GM18858 (cell line): ENCODE data around the gene MBNL3.

Experiments
- ATAC-seq: cut with Tn5 transposase; IDR thresholded peaks from one replicate; pipeline ENCODE4 v1.9.1; 2021; ENCODE audit not compliant: unreplicated experiment

MBNL3 gene

DNA sequence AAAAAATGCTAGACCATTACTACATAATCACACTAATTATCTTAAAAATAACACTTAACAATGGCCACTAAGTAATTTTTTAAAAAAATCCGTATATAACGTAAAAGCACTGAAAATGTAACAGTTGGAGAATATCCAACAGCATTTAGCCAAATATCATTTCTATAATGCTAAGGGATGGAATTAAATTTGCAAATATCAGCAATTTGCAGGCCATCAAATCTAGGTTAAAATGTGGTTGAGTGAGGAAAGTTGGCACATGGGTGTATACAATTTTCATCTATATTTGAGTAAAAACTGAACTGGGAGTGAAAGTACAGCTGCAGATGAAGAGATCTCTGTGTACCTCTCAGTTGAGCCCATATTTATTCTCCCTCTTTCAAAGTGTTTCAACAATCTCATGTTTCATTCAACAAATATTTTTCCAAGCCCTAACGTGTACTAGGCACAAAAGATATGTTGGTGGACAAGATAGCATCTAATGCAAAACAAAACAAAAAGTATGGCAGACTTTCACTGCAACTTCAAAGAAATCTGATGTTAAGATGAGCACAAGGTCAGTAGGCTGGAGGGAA, 63.0 kb downstream of the MBNL3 start:
- ATAC-seq: peak; percentile 54

DNA sequence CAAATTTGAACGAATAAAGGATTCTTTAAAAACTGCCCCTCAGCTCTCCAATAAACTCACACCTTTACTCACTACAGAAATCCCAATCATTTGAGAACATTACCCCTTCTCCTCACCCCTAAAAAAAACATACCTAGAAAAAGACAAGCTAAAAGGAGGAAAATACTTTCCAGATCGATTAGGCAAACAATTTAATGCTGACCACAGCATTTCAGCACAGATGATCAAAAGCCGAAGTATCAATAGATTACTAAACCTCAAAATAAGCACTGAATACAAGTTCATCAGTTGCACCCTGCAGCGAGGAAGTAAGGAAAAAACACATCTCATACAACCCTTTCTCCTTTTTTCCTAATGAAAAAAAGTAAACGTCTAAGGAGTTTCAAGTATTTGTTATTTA, 65.5 kb downstream of the MBNL3 start:
- ATAC-seq: no peak

DNA sequence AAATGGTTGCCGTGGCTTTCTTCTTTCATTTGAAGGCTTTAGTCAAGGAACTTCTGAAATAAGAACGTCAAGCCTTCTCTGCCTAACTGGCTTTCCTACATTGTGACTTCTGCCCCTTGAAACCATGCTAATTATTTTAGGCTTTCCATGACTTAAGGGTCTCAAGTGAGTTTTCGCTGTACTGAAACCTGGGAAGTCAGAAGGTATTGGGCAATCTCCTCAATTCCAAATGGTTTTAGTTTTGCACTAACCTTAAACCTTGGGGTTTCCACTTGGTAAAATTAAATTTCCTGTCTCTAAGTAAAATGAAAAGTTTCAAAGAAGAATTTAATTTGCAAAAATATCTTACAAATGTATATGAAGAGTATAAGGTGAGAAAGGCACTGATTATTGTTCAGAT, 73.8 kb downstream of the MBNL3 start:
- ATAC-seq: no peak

DNA sequence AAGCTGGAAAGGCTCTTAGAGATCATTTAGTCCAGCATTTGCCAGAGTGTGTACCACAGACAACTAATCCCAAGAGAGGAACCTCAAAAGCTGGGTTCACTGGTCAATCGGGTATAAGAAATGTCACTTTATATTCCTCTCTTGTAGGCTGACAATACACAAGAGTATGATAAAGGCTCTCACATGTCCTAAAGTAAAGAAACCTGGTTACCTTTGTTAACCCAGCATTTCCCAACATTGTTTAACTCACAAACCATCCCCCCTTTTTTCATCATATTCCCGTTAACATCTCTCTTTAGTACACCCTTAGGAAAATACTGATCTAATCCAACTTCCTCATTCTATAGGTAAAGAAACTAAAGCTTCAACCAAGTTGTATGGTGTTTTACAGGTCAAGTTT, 74.4 kb downstream of the MBNL3 start:
- ATAC-seq: no peak

DNA sequence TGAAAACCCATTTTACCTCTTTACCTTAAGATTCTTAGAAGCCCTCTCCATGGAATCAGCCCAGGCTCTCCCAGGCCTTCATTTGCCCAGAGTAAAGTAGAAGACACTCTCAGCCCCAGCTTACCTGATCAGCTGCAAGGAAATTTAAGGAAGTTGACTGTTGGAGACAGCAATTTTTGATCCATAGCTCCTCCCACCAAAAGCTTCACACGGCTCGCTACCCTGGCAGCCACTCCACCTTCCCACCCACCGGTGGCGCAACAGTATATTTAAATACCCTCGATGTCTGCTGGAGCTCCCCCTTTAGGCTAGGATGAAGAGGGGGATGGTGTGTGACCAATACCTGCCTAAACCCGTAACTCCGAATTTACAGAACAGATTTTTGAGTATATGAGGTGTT, 75.4 kb downstream of the MBNL3 start:
- no peak for ATAC-seq

DNA sequence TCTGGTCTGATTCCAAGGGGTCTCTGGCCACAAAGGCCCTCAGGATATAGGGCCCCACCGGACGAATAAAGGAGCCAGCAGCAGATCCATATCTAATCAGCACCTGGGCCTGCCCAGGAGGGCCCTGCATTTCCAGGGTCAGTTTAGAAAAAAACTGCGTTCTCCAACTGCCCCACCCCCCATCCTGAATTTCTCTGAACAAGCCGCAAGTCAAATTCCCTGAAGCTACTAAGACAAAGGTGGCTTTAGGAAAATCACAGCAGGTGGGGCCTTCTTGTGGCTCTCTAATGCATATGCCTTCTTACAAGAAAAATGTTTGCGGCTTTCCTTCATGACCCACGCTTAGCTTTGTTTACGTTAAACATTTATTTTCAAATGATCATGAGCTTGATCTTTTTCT, 76.6 kb downstream of the MBNL3 start:
- ATAC-seq: no peak

DNA sequence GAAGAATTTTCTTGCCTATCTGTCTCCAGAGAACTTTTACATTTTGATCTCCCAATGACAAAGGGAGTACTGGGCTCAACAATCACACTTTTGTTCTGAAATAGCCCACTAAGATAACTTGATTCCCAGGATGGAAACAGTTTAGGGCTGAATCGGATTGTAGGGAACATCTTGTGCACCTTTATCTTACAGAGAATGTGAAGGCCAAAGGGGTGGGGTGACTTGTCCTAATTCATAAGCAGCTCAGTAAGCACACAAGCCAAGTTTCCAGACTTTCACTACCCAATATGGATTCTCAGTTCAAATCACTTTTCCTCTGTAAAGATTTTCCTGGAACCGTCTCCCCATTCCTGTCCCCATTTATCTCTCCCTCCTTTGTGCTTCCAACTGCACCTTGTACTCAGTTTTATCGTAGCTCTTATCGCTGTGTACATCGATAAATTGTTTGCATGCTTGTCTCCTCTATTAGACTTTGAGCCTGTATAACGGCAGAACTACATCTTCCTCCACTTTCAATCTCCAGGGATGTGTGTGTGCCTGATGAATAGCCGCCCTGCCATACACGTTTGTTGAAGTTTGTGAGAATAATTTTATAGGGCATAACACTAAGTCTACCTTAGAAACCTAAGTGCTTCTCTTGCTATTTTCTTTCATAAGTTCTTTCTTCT, 77.4 kb downstream of the MBNL3 start:
- no peak for ATAC-seq

DNA sequence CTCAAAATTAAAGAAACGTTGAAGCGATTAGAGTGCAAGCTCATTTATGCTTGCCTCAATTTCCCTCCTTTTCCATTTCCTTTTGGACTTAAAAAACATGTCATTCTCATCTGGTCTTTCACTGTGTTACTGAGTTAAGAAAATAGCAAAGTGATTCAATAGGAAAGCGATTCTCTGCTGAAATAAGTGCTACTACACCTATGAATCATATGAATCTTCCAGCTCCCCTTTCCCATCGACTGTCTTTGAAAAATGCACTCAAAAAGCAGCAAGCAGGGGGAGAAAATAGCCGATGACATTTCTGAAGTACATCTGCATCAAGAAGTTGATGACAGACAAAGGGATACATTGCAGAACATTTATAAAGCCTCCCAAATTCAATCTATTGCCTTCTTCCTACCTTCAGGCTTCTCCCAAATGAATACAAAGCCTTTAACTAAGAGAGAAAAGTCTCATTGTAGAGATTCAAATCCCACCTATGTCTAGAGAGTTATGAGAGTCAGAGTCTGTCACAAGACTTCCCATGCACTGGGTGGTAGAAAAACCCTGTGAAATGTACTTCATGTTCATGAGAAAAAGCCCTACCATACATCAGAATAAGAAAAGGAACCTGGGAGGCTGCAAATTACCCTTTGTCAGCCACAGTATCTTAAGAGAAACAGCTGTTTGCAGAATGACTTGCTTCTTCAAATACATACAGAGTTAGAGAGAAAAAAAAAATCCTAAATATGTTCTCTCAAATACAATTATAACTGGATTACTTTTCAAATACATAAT, 78.9 kb downstream of the MBNL3 start:
- ATAC-seq: no peak

DNA sequence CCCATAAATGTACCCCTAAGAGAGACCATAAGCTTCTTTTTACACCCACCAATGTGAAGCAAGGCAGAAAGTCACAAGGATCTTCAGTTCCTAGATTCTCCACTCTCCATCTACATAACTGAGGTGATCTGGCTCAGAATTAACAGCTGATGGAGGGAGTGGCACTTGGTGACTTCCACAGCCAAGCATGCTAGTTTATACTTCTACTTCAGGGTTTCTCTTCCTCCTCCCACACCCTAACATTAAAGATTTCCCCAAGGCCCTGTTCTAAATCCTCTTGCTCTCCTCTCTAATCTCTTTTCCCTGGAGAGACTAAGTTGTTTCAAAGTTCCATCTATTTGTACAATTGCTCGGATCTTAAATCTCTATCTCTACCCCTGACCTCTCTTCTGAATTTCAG, 81.1 kb downstream of the MBNL3 start:
- ATAC-seq: no peak

DNA sequence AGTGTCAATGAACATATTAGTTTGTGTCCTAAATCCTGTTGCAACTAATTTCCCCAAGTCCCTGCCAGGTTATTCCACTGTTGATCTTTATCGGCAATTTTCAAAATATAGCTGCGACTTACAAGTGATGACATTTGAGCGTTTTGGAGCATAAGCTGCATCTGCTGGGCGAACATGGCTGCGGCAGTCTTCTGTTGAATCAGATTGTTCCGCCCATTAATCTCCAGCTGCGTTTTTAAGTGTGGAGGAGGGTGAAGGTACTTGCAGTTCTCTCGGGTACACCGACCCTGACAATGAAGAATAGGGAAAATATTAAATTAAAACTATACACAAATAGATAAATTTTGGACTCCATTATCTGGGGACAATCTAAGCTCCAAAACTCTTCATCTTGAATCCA, 82.7 kb downstream of the MBNL3 start:
- no peak for ATAC-seq

DNA sequence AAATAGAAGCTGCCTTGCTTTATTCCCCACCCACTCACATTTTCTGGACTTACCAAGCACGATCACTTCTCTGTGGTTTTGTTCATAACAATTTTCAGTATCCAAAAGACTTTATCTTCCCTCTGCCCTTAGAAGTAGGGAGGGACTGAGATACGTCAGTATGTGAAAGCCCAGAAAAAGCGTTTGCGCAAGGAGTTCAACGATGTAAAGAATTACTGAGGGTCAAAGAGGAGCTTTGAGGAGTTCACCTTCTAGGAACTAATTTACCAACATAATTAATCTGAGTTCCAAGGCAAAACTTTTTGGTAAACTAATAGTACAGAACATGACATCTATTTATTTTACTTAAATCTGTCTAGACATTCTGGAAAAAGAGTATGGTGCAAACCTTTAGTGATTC, 84.6 kb downstream of the MBNL3 start:
- no peak for ATAC-seq

DNA sequence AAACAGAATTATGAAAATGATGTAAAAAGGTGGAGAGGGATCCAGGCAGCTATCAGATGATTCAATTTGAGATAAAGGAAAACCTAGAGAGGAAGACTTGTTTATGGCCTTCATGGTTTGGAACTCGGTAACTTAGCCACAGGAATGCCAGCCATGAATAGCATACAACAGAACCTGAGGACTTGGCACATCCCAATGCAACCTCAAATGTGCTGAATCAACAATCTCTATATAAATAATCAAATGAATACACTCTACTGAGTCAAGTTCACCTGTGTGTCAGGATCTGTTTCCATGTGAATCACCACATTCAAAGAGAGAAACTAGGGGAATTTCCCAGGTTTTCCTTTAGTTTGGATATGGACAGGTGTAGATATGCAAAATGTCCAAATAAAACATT, 86.9 kb downstream of the MBNL3 start:
- no peak for ATAC-seq

DNA sequence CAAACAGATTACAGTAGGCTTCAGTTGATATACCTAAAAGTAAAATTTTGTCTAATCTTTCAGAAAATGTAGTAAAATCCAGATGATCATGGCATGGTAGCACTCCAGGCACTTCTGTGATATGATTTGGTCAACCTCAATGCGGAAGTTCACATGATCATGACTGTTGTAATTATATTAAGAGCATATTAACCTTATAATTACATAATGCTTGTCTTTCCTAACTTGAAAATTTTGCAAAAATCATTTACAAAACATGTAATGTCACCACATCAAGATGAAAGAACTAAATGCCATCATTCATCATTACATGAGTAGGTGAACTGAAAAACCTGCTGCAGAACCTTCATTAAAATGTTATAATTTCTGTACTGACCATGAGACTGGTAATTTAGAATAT, 88.1 kb downstream of the MBNL3 start:
- ATAC-seq: no peak

DNA sequence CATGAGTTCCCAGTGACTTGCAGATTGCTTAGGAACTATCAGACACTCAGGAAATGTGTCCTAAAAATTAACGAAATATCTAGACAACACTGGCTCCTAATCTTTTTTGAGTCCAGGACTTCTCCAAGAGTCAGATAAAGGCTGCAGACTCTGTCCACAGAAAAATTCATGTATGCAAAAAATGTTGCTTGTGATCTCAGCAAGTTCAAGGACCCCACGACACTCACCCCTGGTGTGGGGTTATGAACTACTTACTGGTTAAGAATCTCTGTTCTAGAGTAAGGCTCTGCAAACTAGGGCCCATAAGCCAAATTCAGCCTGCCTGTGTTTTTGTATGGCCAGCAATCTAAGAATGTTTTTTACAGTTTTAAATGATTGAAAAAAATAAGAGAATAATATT, 93.2 kb downstream of the MBNL3 start:
- no peak for ATAC-seq

DNA sequence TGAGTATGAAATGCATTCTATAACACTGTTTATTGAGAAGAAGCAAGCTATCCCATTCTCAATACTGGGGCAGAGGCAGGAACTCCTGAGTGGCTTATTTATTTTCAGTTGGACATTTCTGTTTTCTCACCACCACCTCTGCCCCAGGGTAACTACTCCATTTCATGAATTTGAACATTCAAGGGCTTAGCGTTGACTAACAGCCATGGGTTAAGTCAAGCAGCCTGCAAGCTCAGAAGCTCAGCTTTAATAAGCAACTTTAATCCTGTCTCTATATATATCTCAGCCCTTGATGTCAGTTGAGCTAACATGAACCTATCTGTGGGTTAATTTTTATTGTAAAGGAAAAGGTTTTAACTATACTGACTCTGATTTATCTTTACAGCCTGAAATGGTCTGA, 93.8 kb downstream of the MBNL3 start:
- no peak for ATAC-seq

DNA sequence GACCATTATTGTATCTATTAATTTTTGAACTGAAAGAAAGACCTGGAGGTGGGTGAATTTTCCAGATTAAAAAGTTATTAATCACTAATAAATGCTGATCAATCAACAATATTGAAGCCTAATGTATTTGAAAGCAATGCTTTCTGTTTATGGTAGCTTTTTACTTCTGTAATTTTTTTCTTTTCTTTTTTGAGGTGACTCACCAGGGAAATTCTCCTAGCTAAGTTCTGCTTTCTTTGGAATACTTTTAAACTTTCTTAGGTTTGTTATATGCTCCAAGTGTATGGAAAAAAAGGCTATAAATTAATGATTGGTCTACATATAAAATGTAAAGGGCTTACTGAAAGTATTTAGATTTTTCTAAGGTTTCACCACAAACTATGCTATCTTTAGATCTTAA, 94.2 kb downstream of the MBNL3 start:
- ATAC-seq: no peak

DNA sequence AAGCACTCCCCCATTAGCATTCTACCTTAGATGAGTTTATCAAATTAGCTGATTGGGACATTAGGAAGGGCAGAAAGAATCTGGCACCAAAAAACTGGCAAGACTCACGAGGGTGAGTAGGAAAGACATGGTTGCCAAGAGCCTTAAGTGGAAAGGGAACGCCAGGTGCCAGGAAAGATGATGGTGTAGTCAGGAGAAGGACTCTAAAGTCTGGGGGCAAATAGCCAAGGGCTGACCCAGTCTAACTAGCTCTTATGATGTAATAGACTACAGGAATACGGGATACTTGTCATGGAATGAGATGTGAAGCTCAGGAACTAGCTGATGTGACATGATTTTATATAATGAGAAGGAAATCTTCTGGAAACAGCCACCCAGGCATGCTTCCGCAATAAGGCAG, 94.8 kb downstream of the MBNL3 start:
- ATAC-seq: no peak

DNA sequence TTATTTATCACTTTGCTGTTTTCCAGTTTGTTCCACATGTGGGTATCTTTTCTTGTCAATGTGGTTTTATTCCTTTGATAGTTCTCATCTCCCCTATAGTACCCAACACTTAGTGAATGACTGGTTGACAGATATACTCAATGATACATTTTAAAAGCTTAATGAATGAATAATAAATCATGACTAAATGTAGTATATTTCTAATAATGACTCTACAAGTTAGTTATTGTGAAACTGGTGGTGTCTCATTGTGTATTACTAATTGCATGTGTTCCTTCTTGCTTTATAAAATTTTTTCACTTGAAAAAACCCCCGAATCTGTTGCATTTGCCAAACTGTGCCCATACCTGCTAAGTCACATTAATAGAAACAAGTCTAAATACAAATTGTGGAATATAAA, 95.4 kb downstream of the MBNL3 start:
- no peak for ATAC-seq

DNA sequence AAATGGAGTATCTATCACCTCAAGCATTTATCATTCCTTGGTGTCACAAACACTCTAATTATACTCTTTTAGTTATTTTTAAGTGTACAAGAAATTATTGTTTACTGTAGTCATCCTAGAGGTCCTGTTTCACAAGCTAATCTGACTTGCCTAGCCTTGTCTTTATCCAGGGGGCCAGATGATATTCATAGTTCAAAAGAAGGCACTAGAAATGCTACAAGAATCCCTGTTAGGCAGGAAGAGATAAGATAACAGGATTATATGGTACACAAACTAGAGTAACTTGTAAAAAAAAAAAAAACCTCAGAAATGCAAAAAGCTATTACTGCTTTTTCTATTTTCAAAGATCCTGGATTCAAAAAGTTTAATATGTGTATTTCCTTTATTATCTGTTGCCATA, 95.8 kb downstream of the MBNL3 start:
- ATAC-seq: no peak

DNA sequence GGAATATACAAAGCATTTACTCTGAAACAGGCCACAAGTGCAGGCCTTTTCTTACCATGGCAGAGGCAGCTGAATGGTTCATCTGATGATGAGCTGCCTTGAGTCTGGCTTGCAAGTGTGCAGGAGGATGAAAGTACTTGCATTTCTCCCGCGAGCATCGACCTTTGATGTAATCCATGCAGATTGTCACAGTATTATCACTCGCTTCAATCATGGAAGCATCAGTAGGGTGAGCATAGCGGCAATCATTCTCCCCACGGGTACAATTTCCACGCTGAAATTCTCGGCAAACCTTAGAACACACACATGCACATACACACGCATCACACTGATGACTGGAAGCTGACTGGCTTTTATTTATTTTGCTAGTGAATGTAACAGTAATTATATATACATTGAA, 98.0 kb downstream of the MBNL3 start:
- ATAC-seq: no peak

DNA sequence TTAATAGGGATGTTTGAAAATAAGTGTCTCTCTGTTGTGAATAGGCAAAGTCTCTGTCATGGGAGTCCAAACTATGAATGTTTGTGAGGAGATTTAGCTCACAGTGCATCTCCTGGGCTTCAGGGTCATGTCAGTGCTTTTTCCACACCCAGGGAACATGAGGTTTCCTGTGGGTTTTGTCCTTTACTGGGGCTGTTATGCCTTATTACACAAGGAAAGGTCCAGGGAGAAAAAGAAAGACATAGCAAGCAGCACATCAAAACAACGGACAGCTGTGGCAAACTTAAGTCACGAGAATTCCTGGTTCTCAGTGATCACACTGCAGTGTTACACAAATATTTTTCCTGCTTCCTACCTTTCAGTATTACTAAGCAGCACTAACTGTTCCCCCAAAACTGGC, 99.4 kb downstream of the MBNL3 start:
- no peak for ATAC-seq

DNA sequence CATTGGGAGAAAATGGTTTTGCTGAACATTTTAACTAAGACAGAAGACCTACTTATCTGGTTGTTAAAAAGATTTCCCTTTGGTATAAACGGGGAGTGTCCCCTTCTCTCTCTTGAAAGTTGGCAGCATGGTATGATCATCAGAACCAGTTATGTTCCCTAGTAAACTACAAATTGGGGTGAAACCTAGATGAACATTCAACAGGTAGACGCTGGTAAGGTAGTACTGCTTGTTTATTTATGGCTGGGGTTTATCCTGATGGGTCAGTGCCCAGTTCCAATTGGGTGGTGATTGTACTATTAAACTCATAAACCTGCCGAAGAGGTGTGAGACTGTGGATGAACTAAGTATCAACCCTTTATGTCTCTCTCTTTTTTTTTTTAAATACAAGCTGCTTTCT, 100.5 kb downstream of the MBNL3 start:
- no peak for ATAC-seq

DNA sequence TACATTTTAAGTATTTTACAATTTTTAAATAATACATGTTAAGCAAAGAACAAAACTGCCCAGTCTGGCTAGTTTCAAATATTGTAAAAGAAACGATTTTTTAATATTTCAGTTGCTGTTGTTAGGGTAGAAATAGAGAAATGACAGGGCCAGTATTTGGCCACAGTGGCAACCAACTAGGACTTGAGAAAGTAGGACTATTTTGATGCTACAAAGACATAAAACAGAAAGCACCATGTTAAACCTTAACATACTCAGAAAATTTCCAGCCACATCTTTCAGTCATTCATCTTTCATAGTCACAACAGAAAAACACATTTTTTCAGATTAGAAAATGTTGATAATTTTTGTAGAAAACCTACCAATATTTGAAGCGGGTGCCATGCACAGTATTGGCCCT, 104.5 kb downstream of the MBNL3 start:
- ATAC-seq: no peak
